CD4-positive, alpha-beta T cell treated with Interleukin-15 for 4 hours (primary cell): Measurements from ENCODE around the gene CYP1B1.
"Not testable (repeated sequence)": the region's sequence is repeated elsewhere in the genome, so short reads cannot be mapped to it uniquely, and the experiment has no call there.

Experiments used
- DNase-seq: peaks from one replicate; pipeline ENCODE4 v3.0.0-alpha.2; 2020; ENCODE audit warnings: low spot score

The CYP1B1 gene

DNA sequence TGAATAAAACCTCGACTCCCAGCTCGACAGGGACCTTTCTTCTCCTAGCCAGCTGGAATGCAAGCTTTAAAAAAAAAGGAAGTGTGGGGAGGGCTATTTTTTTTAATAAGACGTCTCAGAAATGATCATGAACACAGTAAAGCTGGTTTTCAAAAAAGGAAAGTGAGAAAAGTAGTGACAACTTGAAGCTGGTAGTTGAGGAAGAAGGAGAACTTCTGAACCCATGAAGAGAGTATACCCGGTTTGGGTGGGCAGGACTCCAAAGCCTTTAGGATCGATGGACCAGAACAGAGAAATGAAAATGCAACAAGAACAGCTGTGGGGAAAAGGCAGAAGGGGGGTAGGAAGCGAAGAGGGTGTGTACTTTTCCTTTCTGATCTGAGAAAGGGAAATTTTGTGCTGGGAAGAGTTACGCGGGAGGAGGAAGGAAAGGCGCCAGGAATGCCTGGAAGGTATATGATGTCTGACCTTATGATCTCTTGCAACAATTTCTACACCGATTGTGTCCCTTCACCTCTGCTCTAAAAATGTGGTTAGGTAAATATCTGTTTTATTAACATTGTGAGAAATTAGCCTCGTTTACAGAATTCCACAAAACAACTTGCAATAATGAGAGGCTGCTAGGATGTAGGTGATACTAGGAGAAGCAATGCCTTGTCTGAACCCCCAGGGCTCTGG is 22.6 kb upstream of the CYP1B1 start:
- DNase-seq = no peak

DNA sequence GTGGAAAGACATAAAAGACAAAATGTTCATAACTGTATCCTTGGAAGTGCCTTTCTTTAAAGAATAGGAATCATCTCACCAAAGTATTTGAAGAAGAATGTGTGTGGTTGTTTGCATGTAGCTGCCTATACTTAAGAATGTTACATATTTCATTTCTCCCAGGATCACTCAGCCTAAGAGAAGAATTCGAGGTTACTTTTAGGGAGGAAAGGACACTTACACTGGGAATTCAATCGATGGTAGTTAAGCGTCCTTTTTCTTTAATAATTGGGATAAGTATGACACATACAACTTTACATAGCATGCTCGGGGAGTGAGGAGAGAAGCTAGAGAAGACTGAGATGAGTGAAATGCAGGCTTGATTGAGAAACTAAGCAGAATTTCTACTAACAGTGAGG is 22.0 kb upstream of the CYP1B1 start:
- no peak for DNase-seq

DNA sequence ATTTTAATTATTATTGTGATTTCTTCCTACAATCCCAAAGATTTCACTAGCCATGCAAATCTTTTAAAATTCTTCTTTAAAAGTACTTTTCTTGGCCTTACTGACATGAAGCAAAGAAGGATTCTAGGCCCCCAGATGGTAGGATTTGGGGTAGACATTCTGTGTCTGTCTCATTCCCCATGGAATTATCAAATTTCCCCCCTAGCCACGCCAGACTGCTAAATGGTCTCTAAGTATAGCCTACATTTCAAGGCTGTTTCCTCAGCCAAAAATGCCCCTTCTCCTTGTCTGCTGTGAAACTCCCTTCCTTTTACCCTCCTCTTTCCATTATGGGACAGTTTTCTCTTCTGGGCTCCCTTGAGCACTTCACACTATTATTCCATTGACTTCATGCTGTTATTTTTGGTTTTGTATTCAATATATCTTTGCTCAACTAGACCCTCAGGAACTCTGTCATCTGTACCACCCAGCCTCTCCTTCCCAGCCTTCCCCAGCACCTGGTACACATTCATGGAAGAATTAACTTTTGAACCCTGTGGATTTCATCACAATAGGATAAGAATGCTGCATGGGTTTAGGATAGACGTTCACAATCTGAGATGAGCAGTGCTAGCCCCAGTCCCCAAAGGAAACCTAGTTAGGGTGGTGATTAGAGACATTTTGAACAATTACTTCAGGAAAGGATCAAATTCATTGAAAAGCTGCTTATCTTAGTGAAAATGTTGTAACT is 21.5 kb upstream of the CYP1B1 start:
- DNase-seq = no peak

DNA sequence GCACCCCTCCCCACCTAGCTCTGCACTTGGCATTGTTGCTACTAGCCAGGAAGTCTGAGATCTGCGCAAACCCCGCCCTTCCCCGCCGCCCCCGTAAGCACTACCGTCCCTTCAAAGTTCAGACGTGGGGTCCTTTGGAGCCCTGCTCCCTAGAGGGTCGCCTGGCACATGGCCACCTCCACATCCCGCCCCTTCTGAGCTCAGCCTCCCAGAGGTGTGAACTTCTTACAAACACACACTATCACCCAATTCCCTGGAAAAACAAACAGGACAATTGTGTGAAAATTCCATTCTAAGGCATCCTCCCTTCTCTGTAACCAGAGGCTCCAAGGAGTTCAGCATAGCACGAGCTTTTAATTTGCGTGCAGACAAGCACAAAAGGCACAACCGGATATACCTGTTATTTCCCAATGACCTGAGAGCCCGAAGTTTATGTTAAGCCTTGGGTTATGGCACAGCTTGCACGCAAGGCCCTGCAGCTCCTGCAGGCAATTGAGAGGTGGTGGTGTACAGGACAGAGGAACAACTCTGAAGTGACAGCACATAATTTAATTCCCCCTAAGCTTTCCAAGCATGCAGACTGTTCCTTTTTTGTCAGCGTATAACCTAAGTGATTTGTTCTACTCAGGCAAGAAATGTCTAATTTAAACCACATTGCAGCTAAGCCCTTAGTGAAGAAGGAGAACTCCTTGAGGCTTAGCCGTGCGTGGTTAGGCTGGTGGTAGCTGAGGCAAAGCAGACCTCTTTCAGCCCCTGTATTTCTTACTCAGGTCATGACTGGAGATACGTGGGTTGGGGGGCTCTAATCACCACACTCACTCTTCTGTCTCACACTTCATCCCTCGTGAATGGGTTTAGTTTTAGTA is 20.3 kb upstream of the CYP1B1 start:
- DNase-seq = no peak

DNA sequence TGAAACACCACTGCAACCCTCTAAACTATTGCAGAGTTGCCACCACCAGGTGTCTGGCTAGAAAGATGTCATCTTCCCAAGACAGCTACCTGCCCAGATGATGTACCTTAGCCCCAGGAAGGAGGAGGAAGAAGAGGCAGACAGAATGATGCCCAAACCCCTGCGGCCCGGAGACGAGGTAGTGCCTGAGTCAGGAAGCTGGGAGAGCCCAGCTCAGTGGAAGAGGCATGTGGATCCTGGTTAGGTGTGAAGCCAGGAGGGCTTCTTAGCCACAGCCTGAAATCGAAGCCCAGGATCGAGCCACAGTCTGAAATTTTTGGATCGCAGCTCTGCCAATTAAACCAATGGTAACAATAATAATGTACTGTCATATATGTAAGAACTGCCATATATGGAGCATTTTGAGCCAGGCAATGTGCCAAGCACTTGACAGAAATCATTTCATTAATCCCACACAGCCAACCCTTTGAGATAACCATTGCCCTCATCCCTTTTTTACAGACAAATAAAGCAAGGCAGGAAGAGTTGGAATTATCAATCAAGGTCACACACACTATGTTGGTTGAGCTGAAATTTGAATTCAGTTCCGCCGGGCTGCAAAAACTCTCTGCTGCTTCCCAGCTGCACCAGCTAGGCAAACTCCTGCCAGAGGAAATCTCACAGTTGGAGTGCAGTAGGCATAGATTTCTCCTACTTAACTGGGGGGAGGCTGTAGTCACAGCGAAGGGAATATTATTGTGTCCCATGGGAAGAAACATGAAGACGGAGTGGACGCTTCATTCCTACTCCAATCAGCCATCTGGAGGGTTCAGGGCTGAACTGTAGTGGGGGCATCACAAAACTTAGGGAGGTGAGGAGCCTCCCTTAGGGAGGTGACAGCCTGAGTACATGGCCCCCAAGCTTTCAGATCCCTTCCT is 19.4 kb upstream of the CYP1B1 start:
- no peak for DNase-seq

DNA sequence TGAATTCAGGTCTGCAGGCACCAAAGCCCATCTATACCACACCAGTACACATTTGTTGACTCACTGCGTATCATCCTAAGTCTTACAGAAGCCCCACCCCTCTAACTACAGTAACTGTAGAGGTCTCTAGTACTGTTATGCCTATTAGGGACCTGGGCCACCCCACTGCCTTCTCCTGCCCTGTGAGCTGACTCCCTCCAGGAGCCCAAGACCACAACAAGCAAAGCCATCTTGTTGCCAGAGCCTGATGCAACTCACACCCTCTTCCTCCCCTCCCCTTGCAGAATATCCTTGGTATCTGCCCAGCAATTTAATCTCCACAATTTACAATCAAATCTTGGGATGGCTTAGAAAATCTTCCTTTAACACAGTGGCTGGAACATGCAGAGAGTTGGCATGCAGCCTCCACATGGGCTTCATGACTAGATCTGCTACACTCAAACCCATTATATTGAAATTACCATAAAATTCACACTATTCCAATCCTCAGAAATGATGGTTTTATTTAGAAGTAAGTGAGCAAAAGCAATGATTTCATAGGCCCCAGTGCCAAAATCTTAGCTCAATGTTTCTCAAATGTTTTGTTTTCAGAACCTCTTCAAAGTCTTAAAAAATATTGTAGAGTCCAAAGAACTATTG is 17.7 kb upstream of the CYP1B1 start:
- DNase-seq = no peak

DNA sequence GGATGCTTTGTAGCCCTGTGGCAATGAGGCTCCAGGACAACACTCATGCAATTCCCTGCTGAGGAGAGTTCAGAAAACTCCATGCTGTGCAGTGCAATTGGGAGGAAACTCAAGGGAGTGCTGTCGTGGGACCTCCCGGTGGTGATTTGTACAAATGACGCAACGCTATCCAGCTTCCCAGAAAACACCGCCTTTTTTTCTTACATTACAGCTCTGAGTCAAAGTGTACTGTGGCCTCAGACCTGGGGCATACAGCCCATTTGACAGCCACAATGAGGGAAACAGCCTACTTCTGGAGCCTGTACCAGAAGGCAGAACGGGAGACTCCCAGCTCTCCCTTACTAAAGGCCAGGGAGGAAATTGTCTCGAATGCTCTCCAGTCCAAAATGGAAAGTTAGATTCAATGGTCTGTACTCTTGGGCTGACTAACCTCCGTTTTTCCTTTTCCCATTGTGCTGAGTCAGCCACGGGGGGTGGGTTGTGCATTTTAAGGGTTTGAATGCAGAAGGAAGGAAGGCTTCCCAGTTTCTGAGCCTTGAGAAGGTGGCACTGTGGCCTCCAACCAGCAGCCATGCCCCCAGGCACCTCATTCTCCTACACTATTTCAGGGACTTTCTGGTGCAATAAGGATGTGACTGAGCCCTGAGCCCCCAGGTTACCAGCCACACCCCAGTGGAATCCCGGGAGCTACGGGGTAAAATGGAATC is 16.4 kb upstream of the CYP1B1 start:
- DNase-seq = no peak

DNA sequence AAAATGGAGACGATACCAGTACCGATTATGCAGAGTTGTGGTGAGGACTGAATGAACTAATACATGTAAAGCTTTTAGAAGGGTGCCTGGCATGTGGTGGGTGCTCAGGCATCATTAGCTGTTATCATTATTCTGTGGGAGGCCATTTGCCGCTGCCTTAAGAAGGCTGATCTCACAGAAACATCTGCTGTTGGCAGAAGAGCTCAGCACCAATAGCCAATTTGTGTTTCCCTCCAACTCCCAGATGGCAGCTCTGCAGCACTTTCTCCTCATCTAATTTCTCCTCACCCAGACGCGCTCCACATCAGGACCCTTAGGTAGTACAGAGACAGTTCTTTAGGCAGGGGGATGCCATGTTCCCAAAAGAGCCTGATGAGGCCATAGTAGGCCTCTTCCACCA is 15.8 kb upstream of the CYP1B1 start:
- no peak for DNase-seq

DNA sequence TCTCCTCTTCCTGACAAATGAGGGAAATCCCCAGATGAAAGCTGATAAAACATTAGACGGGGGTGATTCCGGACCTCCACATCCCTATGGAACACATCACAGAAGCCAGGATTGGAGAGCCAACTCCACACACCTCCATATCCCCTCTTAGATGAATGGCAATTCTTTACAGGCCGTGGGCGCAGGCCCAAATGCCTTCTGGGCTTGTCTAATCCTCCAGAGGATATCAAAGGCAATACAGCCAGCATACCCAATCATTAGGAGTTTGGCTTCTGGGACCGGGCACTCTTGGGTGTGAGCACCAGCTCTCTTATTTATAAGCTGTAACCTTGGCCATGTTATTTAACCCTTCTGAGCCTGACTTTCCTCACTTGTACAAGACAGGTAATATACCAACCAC is 15.0 kb upstream of the CYP1B1 start:
- no peak for DNase-seq

DNA sequence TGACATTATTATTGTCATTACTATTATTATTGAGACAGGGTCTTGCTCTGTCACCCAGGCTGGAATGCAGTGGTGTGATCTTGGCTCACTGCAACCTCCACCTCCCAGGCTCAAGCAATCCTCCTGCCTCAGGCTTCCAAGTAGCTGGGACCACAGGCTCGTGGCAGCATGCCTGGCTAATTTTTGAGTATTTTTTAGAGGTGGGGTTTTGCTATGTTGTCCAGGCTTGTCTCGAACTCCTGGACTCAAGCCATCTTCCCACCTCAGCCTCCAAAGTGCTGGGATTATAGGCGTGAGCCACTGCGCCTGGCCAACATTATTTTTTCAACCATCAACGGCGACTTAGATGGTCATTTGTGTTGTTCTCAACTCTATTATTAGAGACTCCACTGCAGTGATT is 14.3 kb upstream of the CYP1B1 start:
- DNase-seq = not testable (repeated sequence)

DNA sequence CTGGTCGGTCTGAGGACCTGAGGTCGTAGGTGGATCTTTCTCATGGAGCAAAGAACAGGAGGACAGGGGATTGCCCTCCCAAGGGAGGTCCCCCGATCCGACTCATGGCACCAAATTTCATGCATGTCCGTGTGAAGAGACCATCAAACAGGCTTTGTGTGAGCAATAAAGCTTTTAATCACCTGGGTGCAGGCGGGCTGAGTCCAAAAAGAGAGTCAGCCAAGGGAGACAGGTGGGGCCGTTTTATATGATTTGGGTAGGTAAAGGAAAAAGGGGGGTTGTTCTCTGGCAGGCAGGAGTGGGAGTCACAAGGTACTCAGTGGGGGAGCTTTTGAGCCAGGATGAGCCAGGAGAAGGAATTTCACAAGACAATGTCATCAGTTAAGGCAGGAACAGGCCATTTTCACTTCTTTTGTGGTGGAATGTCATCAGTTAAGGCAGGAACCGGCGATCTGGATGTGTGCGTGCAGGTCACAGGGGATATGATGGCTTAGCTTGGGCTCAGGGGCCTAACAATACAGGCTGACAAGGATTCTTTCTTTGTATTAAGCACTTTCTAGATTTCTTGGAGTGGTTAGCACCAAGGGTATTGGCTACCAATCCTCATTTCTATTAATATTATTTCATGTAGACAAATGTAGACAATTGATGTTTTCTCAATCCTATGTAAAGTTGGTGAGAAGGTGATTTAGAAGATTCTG is 10.2 kb upstream of the CYP1B1 start:
- DNase-seq = not testable (repeated sequence)

DNA sequence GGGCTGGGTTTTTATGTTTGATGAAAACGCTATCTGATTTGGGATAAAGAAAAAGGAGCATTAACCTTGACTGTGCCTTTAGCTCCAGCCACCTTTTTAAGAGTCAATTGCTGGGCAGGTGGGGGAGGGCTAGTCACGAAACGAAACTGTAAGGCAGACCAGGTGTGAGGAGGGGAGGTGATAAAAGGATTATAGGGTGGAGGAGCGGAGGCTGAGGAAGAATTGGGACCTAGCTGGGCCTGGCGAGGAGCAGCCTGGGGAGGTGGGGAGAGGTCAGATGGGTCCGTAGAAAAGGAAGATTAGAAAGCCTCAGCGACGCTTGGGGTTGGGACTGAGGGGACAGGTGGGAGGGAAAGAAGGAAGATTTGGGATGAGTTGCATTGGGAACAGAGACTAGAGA is 8.6 kb upstream of the CYP1B1 start:
- DNase-seq = not testable (repeated sequence)

DNA sequence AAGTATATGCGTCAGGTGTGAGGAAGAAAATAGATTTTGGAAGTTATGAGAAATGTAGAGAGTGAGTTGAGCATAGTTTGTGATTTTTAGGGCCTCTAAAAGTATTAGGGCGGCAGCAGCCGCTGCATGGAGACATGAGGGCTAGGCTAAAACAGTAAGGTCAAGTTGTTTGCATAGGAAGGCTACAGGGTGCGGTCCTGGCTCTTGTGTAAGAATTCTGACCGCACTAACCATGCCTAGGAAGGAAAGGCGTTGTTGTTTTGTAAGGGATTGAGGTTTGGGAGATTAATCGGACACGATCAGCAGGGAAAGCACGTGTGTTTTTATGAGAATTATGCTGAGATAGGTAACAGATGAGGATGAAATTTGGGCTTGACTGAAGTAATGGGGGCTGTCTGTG is 6.8 kb upstream of the CYP1B1 start:
- not testable (repeated sequence) for DNase-seq

DNA sequence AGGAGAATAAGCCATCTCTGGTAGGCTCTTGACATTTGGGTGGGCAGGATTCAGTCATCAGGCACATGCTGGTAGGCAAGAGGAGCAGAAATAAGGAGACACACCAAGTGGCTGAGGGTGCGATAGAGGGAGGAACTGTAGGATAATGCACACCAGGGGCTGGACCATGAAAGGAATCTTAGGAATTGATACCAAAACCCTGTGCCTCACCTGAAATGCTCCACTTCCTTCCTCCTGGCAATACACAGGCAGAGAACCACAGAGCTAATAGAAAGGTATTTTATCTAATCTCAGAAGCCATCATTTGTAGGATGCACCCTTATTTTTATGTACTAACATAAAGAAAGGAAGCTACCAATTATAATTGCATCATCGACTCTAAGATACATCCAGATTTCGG is 4.4 kb upstream of the CYP1B1 start:
- no peak for DNase-seq

DNA sequence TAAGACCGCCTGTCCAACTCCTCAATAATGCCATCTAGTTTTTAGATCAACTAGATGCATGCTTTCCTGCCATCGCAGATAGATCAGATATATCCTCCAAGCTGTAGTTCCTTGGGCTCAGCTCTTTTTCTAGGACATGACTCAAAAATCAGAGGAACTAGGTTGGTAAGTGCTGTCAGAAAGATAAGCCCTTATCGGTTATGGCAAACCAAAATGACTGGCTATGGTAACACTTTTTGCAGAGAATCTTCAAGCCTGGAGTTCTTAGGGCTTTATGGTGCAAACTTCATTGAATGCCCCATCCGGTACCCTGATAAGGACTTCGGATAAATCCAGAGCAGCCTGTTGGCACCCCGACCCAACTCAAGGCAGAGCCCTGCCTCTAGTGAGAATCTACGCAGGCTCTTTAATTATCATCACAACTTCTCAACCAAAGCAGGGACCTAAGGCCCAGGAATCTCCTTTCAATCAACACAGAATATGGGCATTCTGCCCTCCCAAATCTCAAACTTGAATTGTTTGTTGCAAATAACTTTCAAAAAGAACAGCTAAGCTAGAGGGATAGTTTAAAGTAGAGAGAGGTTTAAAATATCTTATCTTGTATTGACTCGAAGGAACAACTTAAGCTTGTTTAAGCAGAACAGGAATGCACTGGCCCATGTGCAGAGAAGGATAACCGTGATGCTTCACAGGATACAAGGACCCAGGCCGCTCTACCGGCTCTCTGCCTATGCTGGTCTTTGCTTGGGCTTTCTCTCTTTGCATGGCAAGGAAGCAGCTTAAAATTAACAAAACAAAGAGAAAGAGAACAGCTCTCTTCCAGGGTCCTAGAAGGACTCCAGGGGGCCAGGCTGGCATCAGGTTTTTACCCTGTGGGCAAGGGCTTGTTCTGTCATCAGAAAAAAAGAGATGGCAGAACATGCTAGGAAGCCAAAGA is 3.4 kb upstream of the CYP1B1 start:
- DNase-seq = no peak

DNA sequence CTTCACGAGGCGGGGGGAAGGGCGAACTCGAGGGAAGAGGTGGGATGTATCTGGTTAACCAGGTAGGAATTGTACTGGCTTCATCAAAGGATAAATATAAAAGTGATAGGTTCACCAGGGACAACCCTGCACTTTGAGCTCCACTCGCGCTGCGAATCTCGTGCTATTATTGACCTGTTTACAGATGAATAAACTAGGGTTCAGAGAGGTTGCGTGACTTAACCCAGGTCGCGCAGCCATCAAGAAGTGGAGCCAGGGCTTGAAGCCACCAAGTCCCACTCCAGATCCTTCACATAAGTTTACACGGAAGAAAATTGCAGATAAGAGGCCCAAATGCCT is 1.4 kb upstream of the CYP1B1 start:
- DNase-seq = no peak

DNA sequence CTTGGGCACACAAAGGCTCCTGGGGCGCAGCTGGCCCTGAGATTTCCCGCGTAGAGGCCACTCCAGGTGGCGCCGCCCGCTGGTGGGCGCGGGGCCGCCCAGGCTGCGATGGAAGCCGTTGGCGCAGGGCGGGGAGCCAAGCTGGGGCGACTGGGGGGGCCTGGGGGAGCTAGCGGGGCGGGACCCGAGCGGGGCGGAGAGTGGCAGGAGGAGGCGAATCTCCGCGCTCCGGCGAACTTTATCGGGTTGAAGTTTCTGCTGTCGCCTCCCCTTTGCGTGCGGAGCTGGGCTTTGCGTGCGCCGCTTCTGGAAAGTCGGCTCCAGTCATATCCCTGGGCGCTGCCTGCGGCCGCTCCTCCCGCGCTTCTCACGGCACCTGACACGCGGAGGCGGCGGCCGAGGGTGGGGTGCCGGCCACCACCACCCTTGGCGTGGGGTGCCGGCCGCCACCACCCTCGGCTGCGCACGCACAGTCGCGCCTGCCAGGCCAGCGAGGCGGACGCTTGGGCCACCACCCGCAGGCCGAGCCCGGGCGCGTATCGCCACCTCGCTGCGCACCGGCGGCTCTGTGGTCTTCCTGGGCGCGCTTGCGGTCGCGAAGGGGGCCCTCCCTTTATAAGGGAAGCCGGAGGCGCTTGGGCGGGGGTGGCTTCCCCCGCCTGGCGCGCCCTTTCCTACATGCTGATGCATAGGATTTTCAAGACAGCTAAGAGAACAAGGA is 919 bp upstream of the CYP1B1 start:
- DNase-seq = no peak

DNA sequence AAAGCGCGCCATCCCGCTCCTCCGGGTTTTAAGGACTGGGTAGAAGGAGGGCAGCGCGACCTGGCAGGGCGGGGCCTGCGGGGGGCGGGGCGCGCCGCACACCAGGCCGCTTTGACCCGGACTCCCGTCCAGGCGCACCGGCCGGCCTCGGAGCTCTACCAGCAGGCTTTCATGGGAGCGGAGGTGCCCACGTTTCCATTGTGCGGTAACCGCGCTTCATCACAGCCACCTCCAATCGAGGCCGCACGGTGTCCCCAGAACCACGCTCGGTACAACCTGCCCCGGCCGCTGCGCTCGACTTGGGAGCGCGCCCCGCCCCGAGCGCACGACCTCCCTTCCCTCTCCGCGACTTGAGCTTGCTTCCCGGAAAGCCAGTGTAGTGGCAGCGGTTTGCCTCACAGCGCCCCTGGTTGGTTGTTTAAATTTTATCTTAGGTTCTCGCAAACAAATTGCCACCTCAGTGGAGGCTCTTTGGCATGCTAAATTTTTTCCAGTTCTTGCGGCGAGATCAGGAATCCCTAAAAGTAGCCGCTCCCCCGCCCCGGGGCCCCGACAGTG is 280 bp upstream of the CYP1B1 start:
- DNase-seq = no peak
